MG63 (cell line): ENCODE measurements around the gene PVALEF. TPM values are rescaled to one million over a fixed set of nuclear protein-coding genes. Genes with fewer than 3 reads are reported as not detected.

Experiments used
- DNase-seq: peaks from one replicate; pipeline ENCODE4 v3.0.0-alpha.2; 2020
- H3K27me3 ChIP-seq: fragments of 250-450 bp; sonication (Bioruptor Pico); 2 replicates; pipeline ENCODE4 v1.5.1; 2020; ENCODE audit warnings: mild to moderate bottlenecking, moderate library complexity
- H3K36me3 ChIP-seq: fragments of 250-450 bp; sonication (Bioruptor Pico); 2 replicates; pipeline ENCODE4 v1.5.1; 2020; ENCODE audit warnings: mild to moderate bottlenecking, moderate library complexity
- H3K4me3 ChIP-seq: fragments of 250-450 bp; sonication (Bioruptor Pico); 2 replicates; pipeline ENCODE4 v1.5.1; 2020; ENCODE audit warnings: mild to moderate bottlenecking, moderate library complexity
- H3K9me3 ChIP-seq: fragments of 250-450 bp; sonication (Bioruptor Pico); 2 replicates; pipeline ENCODE4 v1.5.1; 2020; ENCODE audit warnings: mild to moderate bottlenecking, moderate library complexity
- total RNA-seq: library from RNA; depleted of rRNA; stranded (reverse); fragments of >200 nt; shearing (Covaris generic); gene quantifications from 2 replicates; pipeline ENCODE4 v1.2.3, GENCODE V29; 2014; ENCODE audit warnings: low replicate concordance; rRNA removed

The PVALEF gene
- not detected in 2 replicates for total RNA-seq

DNA sequence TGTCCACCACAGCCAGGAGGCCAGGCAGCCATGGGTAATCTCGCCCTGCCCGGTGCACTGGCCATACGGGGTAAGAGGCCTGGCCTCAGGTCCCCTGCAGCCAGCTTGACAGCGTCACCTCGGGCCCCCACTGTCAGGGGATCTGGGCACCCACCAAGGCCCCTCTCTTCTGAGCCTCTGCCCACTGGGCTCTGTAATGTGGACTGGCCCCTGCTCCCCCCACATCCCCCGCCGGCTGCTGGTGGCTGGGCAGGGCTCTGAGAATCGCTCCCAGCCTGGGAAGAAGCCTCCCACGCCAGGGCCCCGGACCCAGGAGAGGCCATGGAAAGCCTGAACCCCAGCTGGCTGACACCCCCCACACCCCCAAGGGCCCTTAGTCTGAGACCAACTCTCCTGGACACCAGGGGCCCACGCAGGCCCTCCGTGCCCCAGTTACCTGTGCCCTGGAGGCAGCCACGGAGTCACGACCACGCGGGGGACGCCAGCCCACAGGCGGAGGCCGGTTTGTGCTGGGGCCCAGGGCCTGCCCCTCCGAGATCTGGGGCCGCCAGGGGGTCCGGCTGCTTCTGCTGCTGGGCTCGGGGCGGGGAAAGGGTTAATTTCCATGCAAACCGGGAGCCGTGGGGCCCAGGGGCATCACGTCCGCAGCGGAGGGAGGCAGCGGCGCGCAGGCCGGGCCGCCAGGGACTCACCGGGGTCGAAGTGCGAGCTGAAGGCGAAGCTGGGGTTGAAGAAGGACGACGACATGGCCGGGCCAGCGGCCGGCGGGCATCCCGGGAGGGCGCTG lies at the start of gene PVALEF:
PVALEF (plus strand) TSS at position 262 of the 787 bp plus-strand sequence. CDS start 15,720 bp downstream, outside the sequence.
- Histone ChIP-seq H3K9me3 (no peaks in the 10 kb centered on the region), H3K4me3 (no peak within 1 kb of the TSS), H3K27me3 (no peaks in the 10 kb centered on the region), H3K36me3 (no peaks in the 10 kb centered on the region)
- no peak for DNase-seq

DNA sequence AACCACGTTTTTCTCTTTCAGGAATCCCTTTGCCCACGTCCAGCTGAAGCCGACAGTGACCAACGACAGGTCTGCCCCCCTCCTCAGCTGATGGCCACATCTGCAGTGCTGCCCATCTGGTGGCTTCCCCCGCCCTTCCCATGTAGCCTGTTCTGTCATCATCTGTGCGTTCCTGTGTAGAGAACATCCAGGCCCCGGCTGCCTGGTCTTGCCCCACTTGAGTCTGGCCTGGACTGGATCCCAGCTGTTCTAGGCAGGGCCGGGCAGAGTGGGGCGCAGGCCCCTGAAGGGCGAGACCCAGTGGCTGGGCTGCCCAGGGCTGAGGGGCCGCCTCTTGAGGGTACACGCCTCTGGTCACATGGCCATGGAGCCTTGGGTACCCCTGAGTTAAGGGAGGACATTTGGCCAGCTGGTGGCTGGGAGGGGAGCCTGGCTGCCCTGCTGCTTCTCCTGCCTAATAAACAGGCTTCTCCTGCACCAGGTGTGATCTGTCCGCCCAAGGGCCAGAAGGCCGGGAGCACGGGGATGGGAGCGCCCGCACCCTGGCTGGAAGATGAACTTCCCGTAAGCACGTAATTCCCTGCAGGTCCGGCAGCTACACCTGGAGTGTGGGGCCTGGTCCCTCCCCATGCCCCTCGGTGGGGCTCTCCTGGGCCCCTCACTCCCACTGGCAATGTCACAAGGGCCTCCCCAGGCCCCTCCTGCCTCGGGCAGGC lies 49.4 kb upstream of the PVALEF start:
- no peaks in the 10 kb centered on the region for H3K27me3 ChIP-seq
- DNase-seq, result no peak
- no peaks in the 10 kb centered on the region for H3K9me3 ChIP-seq
- H3K36me3 ChIP-seq, result no peaks in the 10 kb centered on the region
- no peak overlapping the region for H3K4me3 ChIP-seq

GRCh38 chr17:81116704-81117103 lies 48.6 kb upstream of the PVALEF start:
- Histone ChIP-seq H3K36me3 (no peaks in the 10 kb centered on the region), H3K27me3 (no peaks in the 10 kb centered on the region), H3K4me3 (no peak overlapping the region), H3K9me3 (no peaks in the 10 kb centered on the region)
- DNase-seq, result no peak

- DNase-seq, result no peak
- H3K4me3 ChIP-seq, result no peak overlapping the region
- H3K9me3 ChIP-seq, result no peaks in the 10 kb centered on the region
- H3K27me3 ChIP-seq, result no peaks in the 10 kb centered on the region
- H3K36me3 ChIP-seq, result no peaks in the 10 kb centered on the region
These were observed 47.6 kb upstream of the PVALEF start for GRCh38 chr17:81117672-81118198.

DNA sequence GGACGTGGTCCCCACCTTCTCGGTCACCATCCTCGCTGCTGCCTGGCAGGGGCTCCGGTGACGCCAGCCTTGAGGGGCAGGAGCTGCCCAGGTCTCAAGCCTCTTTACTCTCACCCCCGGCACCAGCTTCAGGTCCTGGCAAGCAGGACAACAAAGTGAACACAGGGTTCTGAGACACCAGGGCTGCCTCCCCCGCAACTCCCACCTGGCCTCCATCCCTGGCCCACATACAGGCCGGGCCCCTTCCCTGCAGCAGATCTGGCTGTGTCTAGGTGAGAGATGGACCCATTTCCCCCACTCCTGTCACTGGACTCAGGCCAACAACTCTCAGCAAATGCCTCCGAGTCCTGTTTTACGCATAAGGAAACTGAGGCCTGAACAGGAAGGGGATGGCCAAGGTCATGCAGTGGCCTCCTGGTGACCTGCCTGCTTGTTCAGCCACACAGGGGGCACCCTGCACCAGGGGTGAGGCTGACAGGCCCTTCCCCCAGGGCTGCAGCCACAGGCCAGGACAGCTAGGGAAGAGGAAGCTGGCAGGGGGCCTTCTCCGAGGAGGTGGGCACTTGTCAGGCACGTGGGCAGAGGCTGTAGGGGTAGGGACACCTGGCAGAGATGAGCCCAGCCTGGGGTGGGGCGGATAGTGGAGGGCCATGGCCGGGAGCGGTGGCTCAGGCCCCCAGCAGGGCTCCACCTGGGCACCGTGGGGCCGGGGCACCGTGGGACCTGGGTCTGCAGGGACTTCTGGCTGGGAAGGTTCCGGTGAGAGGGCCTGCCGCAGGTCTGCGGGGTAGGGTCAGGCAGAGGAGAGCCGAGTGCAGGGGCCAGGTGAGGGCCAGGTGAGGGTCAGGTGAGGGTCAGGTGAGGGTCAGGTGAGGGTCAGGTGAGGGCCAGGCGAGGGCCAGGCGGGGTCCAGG lies 46.7 kb upstream of the PVALEF start:
- Histone ChIP-seq H3K9me3 (no peaks in the 10 kb centered on the region), H3K27me3 (no peaks in the 10 kb centered on the region), H3K4me3 (peak overlapping the region; percentile 36), H3K36me3 (no peaks in the 10 kb centered on the region)
- DNase-seq, result no peak

DNA sequence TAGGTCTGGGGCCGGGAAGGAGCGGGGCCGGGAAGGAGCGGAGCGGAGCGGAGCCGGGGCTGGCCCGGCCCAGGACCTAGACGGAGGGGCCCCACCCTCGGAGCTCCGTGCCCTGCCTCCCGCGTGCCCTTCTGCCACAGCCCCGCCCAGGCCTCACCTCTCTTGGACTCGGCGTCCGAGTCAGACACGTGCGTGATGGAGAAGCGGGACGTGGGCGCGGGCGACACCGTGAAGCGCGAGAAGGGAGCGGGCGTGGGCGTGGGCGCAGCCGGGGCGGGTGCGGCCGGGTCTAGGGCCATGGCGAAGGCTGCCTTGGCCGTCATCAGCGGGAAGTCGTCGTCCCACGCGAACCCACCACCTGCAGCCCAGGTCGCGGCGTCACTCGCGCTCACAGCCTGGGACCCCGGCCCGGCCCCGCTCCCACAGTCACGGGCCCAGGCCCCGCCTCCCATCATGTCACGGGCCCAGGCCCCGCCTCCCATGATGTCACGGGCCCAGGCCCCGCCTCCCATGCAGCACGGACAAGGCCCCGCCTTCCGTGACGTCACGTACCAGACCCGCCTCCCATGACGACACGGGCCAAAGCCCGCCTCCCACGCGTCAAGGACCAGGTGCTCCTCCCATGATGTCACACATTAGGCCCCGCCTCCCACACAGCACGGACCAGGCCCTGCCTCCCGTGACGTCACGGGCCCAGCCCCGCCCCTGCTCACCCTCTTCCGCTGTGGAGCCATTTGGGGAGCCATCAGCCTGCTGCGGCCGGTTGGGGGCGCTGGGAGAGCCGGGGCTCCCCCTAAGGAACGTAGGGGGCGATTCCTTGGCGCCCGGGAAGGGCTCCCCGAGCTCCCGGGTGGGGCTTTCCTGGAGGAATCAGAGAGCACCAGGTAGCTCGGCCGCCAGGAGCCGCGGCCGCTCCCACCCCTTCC lies 45.8 kb upstream of the PVALEF start:
- DNase-seq, result peak; percentile 81
- no peaks in the 10 kb centered on the region for H3K27me3 ChIP-seq
- no peaks in the 10 kb centered on the region for H3K9me3 ChIP-seq
- no peaks in the 10 kb centered on the region for H3K36me3 ChIP-seq
- H3K4me3 ChIP-seq, result peak overlapping the region; percentile 36

DNA sequence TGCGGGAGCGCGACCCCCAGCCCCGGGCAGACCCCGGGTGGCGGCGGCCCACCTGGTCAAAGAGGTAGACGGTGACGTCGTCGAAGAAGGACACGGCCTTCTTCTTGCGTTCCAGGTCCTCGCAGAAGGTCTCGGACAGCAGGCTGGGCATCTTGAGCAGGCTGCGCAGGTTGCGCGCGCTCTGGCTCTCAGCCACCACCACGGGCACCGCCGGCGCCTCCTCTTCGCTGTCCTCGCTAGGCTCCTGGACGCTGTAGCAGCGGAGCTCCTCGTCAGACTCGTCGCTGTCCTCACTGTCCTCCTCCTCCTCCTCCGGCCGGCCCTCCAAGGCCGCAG lies 45.2 kb upstream of the PVALEF start:
- Histone ChIP-seq H3K27me3 (no peaks in the 10 kb centered on the region), H3K9me3 (no peaks in the 10 kb centered on the region), H3K4me3 (no peak overlapping the region), H3K36me3 (no peaks in the 10 kb centered on the region)
- DNase-seq, result no peak

GRCh38 chr17:81120695-81121621 lies 44.3 kb upstream of the PVALEF start:
- H3K9me3 ChIP-seq, result no peaks in the 10 kb centered on the region
- no peaks in the 10 kb centered on the region for H3K27me3 ChIP-seq
- H3K36me3 ChIP-seq, result no peaks in the 10 kb centered on the region
- no peak for DNase-seq
- no peak overlapping the region for H3K4me3 ChIP-seq

DNA sequence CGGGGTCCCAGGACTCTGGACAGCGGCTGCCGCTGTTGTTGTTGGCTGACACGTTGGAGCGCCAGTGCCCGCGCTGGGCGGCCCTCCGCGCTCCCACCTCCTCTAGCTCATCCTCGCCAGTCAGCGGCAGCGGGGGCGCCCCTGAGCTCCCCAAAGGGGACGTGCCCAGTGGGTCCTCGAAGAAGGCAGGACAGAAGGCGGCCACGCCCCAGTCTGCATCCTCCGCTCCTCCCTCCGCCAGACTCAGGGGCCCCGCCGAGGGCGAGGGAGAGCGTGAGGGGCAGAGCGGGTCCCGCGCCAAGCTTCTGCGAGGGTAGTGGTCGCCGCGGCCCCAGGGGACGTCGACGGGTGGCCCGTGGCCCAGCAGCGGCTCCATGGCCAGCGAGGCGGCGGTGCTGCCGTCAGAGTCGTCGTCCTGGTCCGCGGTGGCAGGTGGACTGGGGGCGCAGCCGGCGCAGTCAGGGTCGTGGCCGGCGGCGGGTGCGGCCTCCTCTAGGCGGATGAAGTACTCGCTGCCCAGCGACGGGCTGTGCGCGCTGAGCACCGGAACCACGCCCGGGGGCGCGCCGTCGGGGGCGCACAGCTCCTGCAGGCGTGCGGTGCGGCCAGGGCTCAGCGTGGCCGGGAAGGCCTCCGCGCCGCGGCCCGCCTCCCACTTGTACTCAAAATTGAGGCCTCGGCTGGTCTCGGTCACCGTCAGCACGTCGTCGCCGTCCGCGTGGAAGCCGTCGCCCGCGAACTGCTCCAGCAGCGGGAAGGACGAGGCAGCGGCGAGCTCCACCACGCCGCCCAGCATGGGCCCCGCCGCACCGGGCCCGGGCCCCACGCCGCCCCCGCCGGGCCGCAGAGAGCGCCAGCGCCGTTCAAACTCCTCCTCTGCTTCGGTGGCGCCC lies 43.2 kb upstream of the PVALEF start:
- H3K36me3 ChIP-seq, result no peaks in the 10 kb centered on the region
- H3K27me3 ChIP-seq, result no peaks in the 10 kb centered on the region
- H3K4me3 ChIP-seq, result no peak overlapping the region
- H3K9me3 ChIP-seq, result no peaks in the 10 kb centered on the region
- DNase-seq, result no peak

DNA sequence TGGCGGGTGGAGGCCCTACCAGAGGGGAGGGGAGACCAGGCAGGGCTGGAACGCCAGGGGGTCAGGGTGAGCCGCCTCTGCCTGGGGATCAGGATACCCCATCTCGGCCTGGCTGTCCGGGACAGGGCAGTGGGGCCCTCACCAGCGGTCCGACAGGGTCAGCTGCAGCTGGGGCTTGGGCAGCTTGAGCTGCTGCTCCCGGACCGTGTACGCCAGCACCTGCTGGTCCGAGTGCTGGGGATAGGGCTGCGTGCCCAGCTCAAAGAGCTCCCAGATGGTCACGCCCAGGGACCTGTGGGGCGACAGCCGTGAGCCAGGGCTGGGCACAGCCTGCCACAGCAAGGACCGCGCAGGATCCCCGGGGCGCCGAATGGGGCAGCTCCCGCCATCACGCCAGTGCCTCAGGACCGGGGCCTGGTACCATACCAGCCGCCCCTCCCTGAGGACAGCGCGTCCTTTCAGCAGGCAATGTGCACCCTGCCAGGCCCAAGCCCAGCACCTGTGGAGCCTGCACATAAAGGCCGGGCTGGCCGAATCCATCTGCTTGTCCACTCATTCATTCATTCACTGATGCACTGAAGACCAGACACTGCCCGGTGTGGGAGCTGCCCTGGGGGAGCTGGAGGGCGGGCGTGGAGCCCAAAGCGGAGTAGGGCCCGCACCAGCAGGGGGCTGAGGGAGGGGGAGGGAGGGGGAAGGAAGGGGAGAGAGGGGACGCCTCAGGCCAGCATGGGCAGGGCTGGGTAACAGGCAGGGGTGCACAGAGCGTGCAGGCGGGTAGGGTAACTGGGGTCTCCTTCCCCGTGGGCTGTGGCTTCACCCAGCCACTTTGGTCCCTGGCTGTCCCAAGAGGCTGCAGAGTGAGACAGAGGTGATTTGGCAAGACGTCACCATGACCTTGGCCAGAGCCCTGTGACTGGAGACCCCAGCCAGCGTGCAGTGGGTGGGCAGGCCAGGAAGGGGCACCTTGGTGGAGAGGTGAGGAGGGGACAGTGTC lies 42.0 kb upstream of the PVALEF start:
- Histone ChIP-seq H3K9me3 (no peaks in the 10 kb centered on the region), H3K27me3 (no peaks in the 10 kb centered on the region), H3K4me3 (no peak overlapping the region), H3K36me3 (no peaks in the 10 kb centered on the region)
- DNase-seq, result no peak

- no peaks in the 10 kb centered on the region for H3K36me3 ChIP-seq
- no peaks in the 10 kb centered on the region for H3K27me3 ChIP-seq
- no peak overlapping the region for H3K4me3 ChIP-seq
- DNase-seq, result no peak
- H3K9me3 ChIP-seq, result no peaks in the 10 kb centered on the region
These were observed 40.9 kb upstream of the PVALEF start for GRCh38 chr17:81124377-81124776.

- H3K36me3 ChIP-seq, result no peaks in the 10 kb centered on the region
- no peak overlapping the region for H3K4me3 ChIP-seq
- H3K27me3 ChIP-seq, result no peaks in the 10 kb centered on the region
- H3K9me3 ChIP-seq, result no peaks in the 10 kb centered on the region
- DNase-seq, result peak; percentile 38
These were observed 39.7 kb upstream of the PVALEF start for GRCh38 chr17:81125573-81126081.
